ENCODE measurements around the gene TIMM21.

Gene TIMM21

GRCh38 chr18:74142252-74142651, 6.1 kb upstream of the TIMM21 start:
- peak; percentile 49 for DNase-seq (ENCODE audit: low read depth)
- no peak overlapping the region for H3K4me3 ChIP-seq (ENCODE audit: control insufficient read depth, low read depth, low read length)
- no peak for TF ChIP-seq CTCF (conservative IDR thresholded peaks at IDR 0.05; ENCODE audit: control insufficient read depth, insufficient read depth, low read depth, low read length)

- TF ChIP-seq CTCF (conservative IDR thresholded peaks at IDR 0.05; ENCODE audit: control insufficient read depth, insufficient read depth, low read depth, low read length), result no peak
- no peak for DNase-seq (ENCODE audit: low read depth)
- no peak overlapping the region for H3K4me3 ChIP-seq (ENCODE audit: control insufficient read depth, low read depth, low read length)
Observed at GRCh38 chr18:74146756-74147155, 1.6 kb upstream of the TIMM21 start.

GRCh38 chr18:74147491-74147778, 888 bp upstream of the TIMM21 start:
- peak overlapping the region; percentile 89 for H3K4me3 ChIP-seq (ENCODE audit: control insufficient read depth, low read depth, low read length)
- no peak for DNase-seq (ENCODE audit: low read depth)
- TF ChIP-seq CTCF (conservative IDR thresholded peaks at IDR 0.05; ENCODE audit: control insufficient read depth, insufficient read depth, low read depth, low read length), result no peak

DNA sequence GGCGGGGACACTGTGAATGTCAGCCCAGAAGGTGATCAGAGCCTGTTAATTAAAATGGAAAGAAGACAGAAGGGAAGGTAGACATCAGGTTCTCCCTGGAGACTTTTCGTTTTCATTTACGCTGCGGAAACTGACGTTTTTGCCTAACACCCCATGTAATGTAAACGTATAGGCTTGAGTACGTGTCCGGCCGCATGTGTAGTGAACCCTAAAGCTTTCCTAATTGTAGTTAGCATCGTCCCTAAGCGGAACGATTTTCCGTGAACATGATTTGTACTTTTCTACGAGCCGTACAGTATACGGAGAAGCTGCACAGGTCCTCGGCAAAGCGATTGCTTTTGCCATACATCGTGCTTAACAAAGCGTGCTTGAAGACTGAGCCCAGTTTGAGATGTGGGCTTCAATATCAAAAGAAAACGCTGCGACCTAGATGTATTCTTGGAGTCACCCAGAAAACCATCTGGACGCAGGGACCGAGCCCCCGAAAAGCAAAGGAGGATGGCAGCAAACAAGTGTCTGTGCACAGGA, 284 bp downstream of the TIMM21 start:
- TF ChIP-seq CTCF (conservative IDR thresholded peaks at IDR 0.05; ENCODE audit: control insufficient read depth, insufficient read depth, low read depth, low read length), result no peak
- DNase-seq (ENCODE audit: low read depth), result no peak
- peak overlapping the region; percentile 89 for H3K4me3 ChIP-seq (ENCODE audit: control insufficient read depth, low read depth, low read length)

DNA sequence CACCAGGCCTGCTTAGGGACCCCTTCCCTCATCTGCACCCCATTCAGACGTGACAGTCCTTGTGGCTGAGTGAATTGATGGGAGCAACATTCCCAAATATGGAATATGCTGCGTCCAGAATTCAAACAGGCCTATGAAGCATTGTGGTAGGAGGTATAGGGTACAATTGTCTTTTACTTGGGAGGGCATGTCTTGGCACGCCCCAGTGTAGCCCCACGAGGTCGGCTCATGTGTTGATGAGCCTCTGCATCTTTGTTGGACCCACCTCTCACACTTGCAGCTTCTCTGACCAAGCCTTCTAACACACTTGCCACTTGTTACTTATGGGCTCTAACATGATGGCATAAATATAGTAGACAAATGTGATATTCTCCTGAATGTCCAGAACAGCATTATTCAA, 1.6 kb downstream of the TIMM21 start:
- DNase-seq (ENCODE audit: low read depth), result no peak
- no peak for TF ChIP-seq CTCF (conservative IDR thresholded peaks at IDR 0.05; ENCODE audit: control insufficient read depth, insufficient read depth, low read depth, low read length)
- peak overlapping the region; percentile 89 for H3K4me3 ChIP-seq (ENCODE audit: control insufficient read depth, low read depth, low read length)

DNA sequence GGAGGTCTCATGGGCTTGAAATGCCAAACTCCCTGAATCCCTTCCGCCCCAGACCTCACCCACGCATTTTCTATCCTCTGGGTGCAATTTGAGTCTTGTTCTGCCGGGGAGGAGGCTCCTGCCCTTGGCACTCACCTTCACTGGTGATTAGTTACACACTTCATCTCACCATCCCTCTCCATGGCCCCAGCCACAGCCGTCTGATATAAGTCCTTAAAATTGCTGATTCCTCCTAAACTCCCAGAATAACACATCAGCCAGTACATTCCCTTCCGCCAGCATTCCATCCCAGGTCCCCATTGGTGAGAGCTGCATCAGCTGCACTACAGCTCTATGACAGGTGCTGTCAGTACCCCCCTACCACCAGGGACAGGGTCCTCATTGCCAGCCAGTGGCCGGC, 3.9 kb downstream of the TIMM21 start:
- no peak for DNase-seq (ENCODE audit: low read depth)
- no peak overlapping the region for H3K4me3 ChIP-seq (ENCODE audit: control insufficient read depth, low read depth, low read length)
- no peak for TF ChIP-seq CTCF (conservative IDR thresholded peaks at IDR 0.05; ENCODE audit: control insufficient read depth, insufficient read depth, low read depth, low read length)

DNA sequence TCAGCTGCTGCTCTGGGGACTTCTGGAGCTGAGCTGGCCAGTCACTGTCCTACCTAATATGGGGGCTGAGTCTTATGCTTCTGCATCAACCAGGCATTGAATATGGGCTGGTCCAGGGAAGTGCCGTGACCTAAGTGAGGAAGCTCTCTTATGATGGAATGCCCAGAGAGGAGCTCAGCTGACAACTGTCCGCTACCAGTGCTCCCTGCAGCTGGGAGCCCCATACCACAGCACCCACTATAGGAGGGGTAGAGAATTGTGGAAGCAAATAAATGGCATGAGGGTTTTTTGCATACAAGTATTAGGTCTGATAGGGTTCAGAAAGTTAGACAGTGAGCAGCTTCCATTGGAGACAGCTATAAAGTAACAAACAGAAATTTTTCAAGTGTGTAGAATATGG, 4.5 kb downstream of the TIMM21 start:
- TF ChIP-seq CTCF (conservative IDR thresholded peaks at IDR 0.05; ENCODE audit: control insufficient read depth, insufficient read depth, low read depth, low read length), result no peak
- H3K4me3 ChIP-seq (ENCODE audit: control insufficient read depth, low read depth, low read length), result no peak overlapping the region
- no peak for DNase-seq (ENCODE audit: low read depth)
